Left hindlimb (tissue), 1 donor: ENCODE measurements around the gene CTBP2.
A peak's percentile ranks its signal among the peaks of the same experiment; 100 is the strongest.

ENCODE experiments used
- DNase-seq: peaks from one replicate; pipeline ENCODE4 v3.0.0-alpha.2; 2018

CTBP2 gene

GRCh38 chr10:125144693-125145623 lies 15.4 kb downstream of the CTBP2 start:
- no peak for DNase-seq

GRCh38 chr10:125144206-125144605 lies 16.2 kb downstream of the CTBP2 start:
- no peak for DNase-seq

GRCh38 chr10:125142946-125143345 lies 17.4 kb downstream of the CTBP2 start:
- no peak for DNase-seq

- no peak for DNase-seq
Observed at GRCh38 chr10:125141860-125142484, 18.4 kb downstream of the CTBP2 start.

GRCh38 chr10:125141150-125141859 lies 19.1 kb downstream of the CTBP2 start:
- DNase-seq = no peak

GRCh38 chr10:125140151-125140550 lies 20.2 kb downstream of the CTBP2 start:
- no peak for DNase-seq

- no peak for DNase-seq
Observed at GRCh38 chr10:125137601-125138438, 22.5 kb downstream of the CTBP2 start.

GRCh38 chr10:125136087-125136486 lies 24.3 kb downstream of the CTBP2 start:
- peak; percentile 25 for DNase-seq

GRCh38 chr10:125135771-125136035 lies 24.7 kb downstream of the CTBP2 start:
- DNase-seq = no peak

- peak; percentile 19 for DNase-seq
Observed at GRCh38 chr10:125134916-125135770, 25.2 kb downstream of the CTBP2 start.

- DNase-seq = no peak
Observed at GRCh38 chr10:125134483-125134848, 25.9 kb downstream of the CTBP2 start.

- no peak for DNase-seq
Observed at GRCh38 chr10:125133696-125134482, 26.5 kb downstream of the CTBP2 start.

GRCh38 chr10:125132344-125132743 lies 28.0 kb downstream of the CTBP2 start:
- DNase-seq = peak; percentile 57

GRCh38 chr10:125130916-125131315 lies 29.4 kb downstream of the CTBP2 start:
- no peak for DNase-seq

- no peak for DNase-seq
Observed at GRCh38 chr10:125130260-125130659, 30.1 kb downstream of the CTBP2 start.

- no peak for DNase-seq
Observed at GRCh38 chr10:125129076-125129458, 31.3 kb downstream of the CTBP2 start.

- no peak for DNase-seq
Observed at GRCh38 chr10:125128397-125129075, 31.8 kb downstream of the CTBP2 start.

GRCh38 chr10:125127986-125128385 lies 32.4 kb downstream of the CTBP2 start:
- DNase-seq = no peak

- DNase-seq = no peak
Observed at GRCh38 chr10:125127110-125127509, 33.3 kb downstream of the CTBP2 start.

GRCh38 chr10:125125951-125126735 lies 34.2 kb downstream of the CTBP2 start:
- peak; percentile 6 for DNase-seq
